HG02870 (cell line): Measurements from ENCODE around the gene SUGCT.

Source experiments
- ATAC-seq: cut with Tn5 transposase; IDR thresholded peaks from one replicate; pipeline ENCODE4 v1.9.1; 2021; ENCODE audit warnings: mild to moderate bottlenecking, moderate library complexity; ENCODE audit not compliant: unreplicated experiment

SUGCT gene

GRCh38 chr7:40799493-40800403, 664.9 kb downstream of the SUGCT start:
- no peak for ATAC-seq

DNA sequence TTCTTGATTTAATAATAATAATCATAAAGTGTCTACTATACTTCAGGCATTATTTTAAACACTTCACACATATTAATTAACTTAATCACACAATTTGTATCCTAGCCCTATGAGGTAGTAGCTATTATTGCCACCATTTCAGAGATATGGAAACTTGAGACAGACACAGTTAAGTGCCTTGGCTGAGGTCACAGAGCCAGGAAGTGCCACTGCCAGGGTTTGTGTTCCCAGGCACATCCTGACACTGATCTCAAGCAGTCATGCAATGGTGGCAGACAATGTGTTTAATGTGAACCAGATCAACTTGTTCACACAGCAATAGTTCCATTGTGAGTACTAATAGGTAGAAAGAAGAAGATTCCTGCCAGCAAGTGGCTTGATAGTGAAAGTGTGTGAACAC, 666.0 kb downstream of the SUGCT start:
- ATAC-seq = no peak

DNA sequence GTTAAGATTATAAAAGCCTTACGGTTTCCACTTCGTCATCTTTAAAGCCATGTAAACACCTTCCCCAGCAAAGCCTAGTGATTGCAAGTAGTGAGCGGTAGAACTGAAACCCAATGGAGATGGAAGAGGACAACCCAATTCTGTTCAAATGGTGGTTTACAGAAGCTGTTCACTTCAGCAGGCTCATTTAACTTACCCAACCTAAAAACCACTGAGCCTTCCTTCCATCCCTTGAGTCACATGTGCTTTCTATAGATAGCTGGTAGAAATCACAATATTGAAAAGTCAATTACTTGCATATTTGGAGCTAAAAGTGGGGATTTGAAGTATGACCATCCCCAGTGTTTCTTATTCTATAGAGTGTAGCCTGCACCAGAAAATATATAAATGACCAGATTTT, 667.7 kb downstream of the SUGCT start:
- ATAC-seq = no peak

GRCh38 chr7:40804477-40805215, 669.8 kb downstream of the SUGCT start:
- ATAC-seq = no peak

DNA sequence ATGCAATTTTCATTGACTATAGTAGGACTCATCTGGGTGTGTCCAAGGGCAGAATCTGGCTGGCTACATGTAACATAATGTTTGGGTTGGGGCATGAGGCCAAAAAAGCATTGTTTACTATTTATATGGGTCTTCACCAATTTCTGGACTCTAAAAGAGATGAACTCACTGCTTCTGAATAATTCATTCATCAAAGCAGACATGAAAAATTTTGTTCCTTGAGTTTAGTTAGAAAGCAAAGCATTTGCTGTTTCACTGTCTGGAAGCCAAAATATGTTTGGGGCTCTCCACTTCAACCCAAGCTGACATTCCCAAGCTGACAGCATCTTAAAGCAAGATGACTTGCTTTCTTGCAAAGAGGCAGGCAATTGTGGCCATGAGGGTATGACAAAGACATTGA, 670.6 kb downstream of the SUGCT start:
- no peak for ATAC-seq

- ATAC-seq = no peak
Measured at GRCh38 chr7:40808378-40808942, 673.7 kb downstream of the SUGCT start.

GRCh38 chr7:40810274-40810673, 675.5 kb downstream of the SUGCT start:
- no peak for ATAC-seq

DNA sequence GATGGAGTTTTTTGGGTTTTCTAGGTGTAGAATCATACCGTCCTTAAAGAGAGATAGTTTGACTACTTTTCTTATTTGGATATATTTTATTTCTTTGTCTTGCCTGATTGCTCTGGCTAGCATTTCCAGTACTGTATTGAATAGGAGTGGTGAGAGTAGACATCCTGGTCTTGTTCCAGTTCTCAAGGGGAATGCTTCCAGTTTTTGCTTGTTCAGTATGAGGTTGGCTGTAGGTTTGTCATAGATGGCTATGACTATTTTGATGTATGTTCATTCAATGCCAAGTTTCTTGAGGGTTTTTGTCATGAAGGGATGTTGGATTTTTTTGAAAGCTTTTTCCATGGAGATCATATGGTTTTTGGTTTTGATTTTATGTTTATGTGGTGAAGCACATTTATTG, 676.9 kb downstream of the SUGCT start:
- no peak for ATAC-seq

DNA sequence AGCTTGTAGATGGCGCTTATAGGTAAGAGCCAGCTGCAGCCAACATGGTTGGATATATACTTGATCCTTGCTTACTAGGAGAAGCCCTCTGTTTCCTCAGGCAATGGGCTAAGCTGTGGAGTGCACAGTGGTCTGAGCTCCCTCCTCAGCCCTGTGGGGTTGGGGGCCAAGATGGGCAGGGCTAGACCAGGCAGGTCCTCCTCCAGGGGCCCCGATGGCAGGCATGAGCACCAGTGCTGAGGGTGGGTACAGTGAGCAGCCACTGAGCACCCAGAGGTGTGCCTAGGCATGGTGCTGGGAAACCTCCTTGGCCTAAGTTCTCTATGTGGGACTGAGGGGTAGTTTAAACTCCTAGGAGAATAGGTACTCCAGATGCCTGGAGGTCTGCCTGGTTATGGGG, 680.2 kb downstream of the SUGCT start:
- no peak for ATAC-seq

DNA sequence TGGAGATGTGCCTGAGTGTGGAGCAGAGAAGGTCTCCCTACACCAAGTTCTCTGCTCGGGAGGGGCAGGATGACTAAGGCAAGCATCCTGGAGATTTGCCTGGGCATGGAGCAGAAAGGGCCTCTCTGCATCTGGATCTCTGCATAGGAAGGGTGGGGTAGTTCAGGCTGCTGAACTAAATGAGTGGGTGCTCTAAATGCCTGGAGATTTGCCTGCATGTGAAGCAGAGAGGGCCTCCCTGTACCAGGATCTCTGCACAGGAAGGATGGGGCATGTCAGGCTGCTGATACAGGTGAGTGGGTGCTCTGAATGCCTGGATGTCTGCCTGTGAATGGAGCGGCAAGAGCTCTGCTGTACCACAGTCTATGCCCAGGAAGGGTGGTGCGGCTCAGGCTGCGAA, 680.7 kb downstream of the SUGCT start:
- ATAC-seq = no peak

DNA sequence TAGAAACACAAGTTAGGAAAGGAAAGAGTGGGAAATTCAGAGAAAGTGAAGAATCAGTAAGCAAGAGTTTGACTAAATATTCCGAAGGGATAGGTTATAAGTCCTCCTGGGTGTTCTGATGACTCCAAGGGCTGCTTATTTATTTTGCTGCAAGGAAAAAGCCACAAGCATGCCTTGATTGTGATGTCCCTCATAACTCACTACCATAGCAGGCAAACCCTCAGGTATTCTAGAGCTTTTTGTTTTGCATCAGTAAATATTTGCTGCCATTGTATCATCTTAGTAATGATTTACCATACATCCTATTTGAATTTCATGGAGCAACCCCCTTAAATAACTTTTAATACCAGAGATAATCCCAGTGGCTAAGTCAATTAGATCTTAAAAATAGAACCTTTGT, 688.1 kb downstream of the SUGCT start:
- no peak for ATAC-seq

GRCh38 chr7:40824461-40824860, 689.7 kb downstream of the SUGCT start:
- no peak for ATAC-seq

DNA sequence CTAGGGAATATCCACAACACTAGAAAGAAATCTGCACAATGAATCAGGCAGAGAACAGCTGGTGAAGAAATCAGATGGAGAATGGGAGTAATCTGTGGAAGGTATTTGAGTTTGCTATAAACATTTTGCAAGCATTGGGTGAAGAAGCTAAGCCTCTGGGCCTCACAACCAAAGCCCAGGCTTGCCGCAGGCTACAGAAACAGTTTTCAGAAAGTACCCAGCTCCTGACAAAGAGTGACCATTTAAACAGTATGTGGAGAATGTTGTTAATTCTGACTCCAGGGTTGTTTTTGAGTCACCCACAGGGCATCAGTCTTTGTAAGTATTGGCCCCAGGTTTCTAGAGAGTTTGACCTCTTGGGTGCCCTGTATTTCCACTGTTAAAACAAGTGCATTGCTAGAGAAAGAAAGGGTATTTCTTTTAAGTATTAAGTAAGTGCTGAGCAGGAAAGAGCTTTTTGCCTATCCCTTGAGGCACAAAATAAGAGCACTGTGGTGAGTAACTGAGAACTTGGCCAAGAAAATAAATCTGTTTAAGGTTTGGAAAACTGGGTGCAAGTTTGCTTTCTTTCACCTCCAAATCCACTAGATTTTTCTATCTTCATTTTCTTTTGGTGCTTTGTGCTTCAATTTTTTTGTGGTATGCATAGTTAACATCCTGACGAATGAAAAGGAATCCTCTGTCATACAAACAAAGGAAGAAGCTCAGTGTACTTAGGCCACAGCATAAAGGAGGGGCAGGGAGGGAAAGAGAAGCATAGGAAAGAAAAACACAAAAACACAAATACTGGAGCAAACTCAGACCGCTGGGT, 691.8 kb downstream of the SUGCT start:
- ATAC-seq = no peak

DNA sequence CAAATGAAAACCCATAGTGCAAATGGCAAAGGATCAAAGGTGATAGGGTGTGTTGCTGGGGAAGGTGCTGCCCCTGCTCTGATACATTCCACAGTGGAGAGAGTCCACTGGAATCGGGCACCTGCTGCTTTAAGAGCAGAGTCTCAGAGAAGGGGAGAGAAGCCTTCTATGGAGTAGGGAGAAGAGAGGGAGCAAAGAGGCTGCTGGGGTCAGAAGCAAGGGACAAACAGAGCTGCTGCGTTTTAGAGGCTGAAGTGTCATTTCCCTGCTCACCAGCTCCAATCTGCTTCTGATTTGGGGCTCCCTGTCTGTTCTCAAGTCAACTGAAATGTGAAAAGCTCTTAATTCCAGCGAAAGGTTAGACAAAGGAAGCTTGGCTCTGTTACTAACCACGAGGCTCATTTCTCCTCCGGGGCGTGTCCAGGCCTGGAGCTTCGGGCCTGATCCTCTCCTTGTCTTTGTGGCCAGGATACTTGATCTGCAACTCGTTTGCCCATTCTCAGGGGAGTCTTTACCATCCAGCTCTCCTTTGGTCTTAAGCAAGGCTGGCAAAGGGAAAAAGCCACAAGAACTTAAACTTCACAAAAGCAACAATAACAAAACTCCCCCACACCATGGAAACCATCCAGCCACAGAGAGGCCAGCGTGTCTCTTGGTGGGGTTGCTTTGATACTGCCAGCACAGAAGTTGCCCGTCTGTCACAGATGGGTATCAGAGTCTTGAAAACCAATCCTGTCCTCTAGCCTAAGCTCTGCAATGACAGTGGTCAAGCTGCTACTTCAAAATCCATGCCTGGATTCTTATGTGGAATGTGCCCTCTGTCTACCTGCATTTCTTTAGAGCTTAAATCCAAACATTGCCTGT, 692.6 kb downstream of the SUGCT start:
- no peak for ATAC-seq

DNA sequence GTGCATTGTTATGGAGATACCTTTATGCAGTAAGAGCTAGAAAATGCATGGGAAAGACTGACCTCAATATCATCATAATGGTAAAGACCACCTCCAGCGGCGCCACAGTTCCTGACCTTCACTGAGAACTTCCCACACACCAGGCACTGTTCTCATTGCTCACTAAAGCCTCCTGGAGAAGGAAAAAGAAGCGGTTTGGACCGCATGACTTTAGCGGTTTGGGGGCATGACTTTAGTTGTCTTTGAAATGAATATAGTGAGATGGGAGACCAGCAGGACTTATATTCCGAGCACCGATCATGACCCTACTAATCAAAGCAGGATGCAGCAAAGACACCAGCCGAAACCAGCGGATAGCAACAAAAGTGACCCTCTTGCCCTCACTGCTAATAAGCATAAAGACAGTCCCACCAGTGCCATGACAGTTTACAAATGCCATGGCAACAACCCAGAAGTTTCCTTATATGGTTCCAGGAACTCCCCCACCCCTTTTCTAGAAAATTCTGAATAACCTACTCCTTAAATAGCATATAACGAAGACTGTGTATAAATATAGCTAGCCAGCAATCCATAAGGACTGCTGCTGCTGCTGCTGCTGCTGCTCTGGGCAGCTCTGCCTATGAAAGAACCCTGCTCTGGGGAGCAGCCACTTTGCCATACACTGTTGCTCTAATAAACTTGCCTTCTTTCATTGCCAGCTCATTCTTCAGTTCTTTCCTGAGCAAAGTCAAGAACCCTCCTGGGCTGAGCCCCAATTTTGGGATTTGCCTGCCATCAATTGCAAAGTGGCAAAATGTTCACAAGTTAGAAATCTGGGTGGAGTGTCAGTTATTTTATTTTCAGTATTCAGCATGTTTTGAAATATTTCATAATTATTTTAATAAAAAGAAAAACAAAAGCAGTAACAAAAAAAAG, 694.1 kb downstream of the SUGCT start:
- ATAC-seq = no peak

DNA sequence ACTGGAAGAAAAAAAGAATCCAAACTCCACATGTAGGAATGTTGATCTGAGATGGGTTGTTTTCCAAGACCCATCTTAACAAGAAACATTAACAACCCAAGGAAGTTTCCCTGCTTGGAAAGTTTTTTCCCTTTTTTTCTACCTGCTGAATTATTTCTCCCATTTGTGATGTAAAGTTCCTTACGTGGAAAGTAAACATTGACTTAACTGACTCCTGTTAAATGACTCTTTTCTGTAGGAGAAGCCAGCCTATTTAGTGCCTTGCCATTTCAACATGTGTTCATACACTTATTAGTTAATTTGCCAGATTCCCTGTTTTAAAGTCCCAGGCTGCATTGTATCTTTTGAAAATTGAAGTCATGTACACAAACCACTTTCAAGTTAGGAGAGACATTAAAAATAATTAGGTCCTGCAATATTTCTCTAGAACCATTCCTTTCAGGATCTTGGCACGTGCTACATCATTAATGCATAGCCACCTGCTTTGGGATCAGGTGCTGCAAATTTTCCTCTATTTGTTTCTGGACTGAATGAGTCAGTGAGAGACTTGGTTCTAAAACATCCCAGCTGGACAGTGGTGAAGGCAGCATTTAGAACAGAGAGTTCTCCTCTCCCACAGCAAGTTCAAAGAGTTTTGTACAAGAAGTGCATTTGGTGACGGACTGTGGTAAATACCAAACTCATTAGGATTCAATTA, 698.5 kb downstream of the SUGCT start:
- ATAC-seq = no peak

- ATAC-seq = no peak
Measured at GRCh38 chr7:40833888-40834234, 699.1 kb downstream of the SUGCT start.

- no peak for ATAC-seq
Measured at GRCh38 chr7:40836218-40836617, 701.4 kb downstream of the SUGCT start.

DNA sequence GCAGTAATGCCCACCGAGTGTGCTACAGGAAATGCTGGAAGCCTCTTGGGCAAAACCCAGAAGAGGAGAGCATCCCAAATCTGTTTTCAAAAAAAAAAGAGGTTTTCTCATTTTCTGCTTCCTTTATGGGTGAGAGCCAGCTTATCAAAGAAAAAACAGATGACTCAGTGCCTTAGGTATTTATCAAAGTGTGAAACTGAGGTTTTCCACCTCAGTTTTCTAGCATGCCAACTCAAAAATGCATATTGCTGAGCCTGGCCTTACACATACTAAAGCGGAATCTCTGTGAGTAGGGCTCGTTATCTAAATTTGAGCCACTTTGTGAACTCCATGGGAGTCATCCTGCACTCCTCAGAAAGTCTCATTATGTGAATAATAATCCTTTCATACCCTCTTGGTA, 705.1 kb downstream of the SUGCT start:
- no peak for ATAC-seq
